Measurements from ENCODE around the gene C20orf141.

Gene C20orf141

GRCh38 chr20:2814076-2814475 is 711 bp upstream of the C20orf141 start:
- no peak overlapping the region for H3K4me3 ChIP-seq (ENCODE audit: control insufficient read depth, low read depth, low read length)
- no peak for TF ChIP-seq CTCF (conservative IDR thresholded peaks at IDR 0.05; ENCODE audit: control insufficient read depth, insufficient read depth, low read depth, low read length)
- DNase-seq (ENCODE audit: low read depth), result peak; percentile 33

GRCh38 chr20:2815242-2815900 is 584 bp downstream of the C20orf141 start:
- no peak overlapping the region for H3K4me3 ChIP-seq (ENCODE audit: control insufficient read depth, low read depth, low read length)
- TF ChIP-seq CTCF (conservative IDR thresholded peaks at IDR 0.05; ENCODE audit: control insufficient read depth, insufficient read depth, low read depth, low read length), result no peak
- no peak for DNase-seq (ENCODE audit: low read depth)

DNA sequence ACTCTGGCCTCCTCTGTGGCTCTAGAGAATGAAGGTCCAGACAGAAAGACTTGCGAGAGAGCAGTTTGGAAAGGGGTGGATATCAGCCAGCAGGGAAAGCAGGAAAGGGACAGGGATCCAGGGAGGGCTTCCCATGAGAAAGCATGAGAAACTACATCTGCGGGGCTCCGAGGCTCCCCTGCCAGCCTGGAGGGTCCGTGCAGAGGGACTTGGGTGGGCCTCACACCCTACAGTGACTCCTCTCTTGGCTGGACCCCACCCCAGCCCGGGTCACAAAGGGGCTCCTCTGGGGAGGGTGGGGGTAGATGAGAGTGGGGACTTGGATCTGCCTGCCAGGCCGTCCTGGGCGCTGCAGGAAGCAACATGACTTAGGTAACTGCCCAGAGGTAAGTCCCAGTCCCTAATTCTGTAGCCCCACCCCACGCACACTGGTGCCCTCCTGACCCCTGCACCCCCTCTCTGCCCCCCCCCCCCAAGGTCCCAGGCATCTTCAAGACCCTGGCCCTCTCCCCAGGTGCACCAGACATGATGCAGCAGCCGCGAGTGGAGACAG is 1.3 kb downstream of the C20orf141 start, which contains the start of gene TMEM239:
TMEM239 (plus strand) TSS at position 335 of the 553 bp plus-strand sequence; CDS start at position 526, 191 bp downstream.
- no peak for TF ChIP-seq CTCF (conservative IDR thresholded peaks at IDR 0.05; ENCODE audit: control insufficient read depth, insufficient read depth, low read depth, low read length)
- no peak within 1 kb of the TSS for H3K4me3 ChIP-seq (ENCODE audit: control insufficient read depth, low read depth, low read length)
- DNase-seq (ENCODE audit: low read depth), result no peak

DNA sequence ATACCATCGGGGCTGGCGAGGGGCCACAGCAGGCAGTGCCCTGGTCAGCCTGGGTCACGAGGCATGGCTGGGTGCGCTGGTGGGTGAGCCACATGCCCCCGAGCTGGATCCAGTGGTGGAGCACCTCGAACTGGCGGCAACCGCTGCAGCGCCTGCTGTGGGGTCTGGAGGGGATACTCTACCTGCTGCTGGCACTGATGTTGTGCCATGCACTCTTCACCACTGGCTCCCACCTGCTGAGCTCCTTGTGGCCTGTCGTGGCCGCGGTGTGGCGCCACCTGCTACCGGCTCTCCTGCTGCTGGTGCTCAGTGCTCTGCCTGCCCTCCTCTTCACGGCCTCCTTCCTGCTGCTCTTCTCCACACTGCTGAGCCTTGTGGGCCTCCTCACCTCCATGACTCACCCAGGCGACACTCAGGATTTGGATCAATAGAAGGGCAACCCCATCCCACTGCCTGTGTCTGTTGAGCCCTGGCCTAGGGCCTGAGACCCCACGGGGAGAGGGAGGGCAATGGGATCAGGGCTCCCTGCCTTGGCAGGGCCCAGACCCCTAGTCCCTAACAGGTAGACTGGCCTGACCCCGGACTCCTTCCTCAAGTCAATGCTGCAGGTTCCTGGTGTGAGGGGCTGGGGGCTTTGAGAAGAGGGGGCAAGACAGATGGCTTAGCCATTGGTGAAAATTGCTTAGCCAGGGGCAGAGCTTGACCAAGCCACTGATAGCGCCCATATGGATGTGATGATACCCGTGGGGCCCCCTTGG is 2.0 kb downstream of the C20orf141 start:
- H3K4me3 ChIP-seq (ENCODE audit: control insufficient read depth, low read depth, low read length), result no peak overlapping the region
- TF ChIP-seq CTCF (conservative IDR thresholded peaks at IDR 0.05; ENCODE audit: control insufficient read depth, insufficient read depth, low read depth, low read length), result no peak
- no peak for DNase-seq (ENCODE audit: low read depth)

DNA sequence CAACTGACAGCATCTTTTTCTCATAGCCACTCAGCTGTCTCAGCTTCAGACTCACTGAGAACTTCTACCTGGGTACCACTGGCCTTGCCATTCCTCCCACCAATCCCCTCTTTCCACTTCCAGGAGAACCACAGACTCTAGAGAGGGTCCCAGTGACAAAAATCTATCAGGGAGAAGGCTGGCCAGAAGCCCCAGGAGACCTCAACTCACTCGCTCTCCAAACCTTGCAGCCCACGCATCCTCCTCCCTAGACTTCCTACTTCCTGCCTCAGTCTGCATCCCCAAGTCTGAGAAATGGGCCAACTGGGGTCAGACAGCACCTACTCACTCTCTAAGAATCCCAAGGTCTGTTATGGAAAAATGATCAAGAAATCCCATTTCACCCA is 2.5 kb downstream of the C20orf141 start:
- H3K4me3 ChIP-seq (ENCODE audit: control insufficient read depth, low read depth, low read length), result no peak overlapping the region
- no peak for TF ChIP-seq CTCF (conservative IDR thresholded peaks at IDR 0.05; ENCODE audit: control insufficient read depth, insufficient read depth, low read depth, low read length)
- no peak for DNase-seq (ENCODE audit: low read depth)

DNA sequence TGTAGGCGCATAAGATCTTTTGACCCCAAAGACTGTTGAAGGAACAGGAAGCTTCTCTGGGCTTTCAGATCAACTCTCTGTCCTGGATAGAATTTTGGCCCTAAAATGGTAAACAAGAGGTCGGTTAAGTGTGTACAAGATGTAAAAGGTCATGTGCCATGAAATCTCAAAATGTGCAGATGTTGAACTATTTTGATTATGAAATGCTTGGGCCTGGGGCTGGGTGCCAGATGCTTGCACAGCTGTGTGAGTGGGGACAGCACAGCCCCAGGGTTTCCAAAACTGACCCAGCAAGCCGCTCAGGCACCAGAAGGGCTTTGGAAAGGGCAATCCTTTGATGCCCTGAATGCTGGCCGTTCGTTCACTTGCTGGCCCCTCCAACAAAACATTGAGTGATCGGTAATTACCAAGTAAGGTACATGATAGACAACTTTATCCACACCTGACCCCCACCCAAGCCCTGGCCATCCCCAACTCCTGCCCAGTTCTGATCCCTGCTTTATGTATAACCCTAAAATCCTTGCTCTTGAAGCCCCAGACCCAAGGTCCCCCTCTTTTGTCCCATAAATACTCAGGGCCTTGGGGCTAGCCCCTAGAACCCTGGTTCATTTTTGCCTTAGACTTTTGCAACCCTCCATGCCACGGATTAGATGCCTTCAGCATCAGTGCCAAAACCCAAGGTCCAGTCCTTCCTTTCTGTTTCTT is 3.3 kb downstream of the C20orf141 start:
- no peak overlapping the region for H3K4me3 ChIP-seq (ENCODE audit: control insufficient read depth, low read depth, low read length)
- TF ChIP-seq CTCF (conservative IDR thresholded peaks at IDR 0.05; ENCODE audit: control insufficient read depth, insufficient read depth, low read depth, low read length), result no peak
- DNase-seq (ENCODE audit: low read depth), result peak; percentile 56
